ENCODE measurements around the gene ATP1B3. TPM values are rescaled to one million over a fixed set of nuclear protein-coding genes. Genes with fewer than 3 reads are reported as not detected.

Gene ATP1B3
- total RNA-seq, 4 donors from 2014 or later: 120 to 161 (median 140) TPM

DNA sequence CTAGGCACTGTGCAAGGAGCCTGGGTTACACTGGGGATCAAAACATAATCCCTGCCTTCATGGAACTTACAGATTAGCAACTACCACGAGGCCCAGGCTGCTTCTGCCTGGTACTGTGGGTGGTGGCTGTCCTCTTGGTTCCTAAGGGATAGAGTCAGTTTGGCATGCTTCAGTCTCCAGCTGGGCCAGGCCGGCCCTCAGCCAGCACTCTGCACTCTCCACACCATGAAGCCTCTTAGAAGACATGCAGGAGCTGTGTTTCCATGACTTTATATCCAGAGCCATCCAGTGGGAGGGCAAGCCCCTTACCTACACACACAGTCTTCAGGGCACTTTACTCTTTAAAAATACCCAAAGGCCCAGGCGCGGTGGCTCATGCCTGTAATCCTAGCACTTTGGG is 54.4 kb downstream of the ATP1B3 start:
- no peak for TF ChIP-seq POLR2A (IDR thresholded peaks at IDR 0.05)
- TF ChIP-seq CTCF (IDR thresholded peaks at IDR 0.05): no peak
- no peak overlapping the region for H3K4me3 ChIP-seq (ENCODE audit: low read depth, poor library complexity, severe bottlenecking)
- DNase-seq (ENCODE audit: low spot score in 2 of 2): peak in 1 of 2 donors; percentile 7
- intact Hi-C loops (cut with DNase I; ENCODE audit: low total_unique reads): no loop called here
- 79 to 82% methylated on average over 4 of the region's 4 CpGs for WGBS, 2 donors

DNA sequence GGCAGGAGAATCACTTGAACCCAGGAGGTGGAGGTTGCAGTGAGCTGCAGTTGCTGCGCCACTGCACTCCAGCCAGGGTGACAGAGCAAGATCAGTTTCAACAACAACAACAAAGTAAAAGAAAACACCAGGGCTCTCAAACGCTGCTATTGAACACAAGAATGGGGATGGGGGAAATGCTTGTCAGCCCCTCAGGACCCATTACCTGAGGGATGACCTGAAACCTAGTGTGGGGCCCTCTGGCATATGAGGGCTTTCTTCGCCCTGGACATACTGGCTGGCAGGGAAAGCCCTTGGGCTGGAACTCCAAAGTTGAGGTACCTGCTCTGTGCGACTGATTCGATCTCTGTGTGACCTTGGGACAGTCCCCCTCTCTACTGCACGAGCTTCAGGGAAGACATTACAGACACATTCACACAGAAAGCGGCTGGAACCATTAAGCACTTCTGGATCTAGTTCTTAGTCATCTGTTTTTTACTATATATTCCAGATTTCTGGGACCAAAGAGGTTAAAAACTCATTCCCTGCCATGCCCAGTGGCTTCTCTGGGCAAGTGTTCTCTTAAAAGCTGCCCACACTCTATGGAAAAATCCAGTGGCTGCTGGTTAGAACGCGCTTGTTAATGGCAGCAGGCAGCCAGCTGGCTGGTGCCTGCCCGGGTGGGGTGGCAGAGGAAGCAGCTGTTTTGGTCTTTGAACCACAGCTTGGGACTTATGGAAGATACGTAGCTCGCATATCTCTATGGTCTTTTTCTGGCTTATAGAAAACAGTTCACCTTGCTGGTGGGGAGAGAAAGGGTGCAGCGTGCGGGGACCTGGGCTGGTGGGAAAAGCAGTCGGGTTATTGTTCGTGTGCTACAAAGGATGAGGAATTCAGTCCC is 57.2 kb downstream of the ATP1B3 start:
- DNase-seq (ENCODE audit: low spot score in 2 of 2): peak in 1 of 2 donors; percentile 48
- no peak for TF ChIP-seq POLR2A (IDR thresholded peaks at IDR 0.05)
- no peak for TF ChIP-seq CTCF (IDR thresholded peaks at IDR 0.05)
- intact Hi-C loops (cut with DNase I; ENCODE audit: low total_unique reads): no loop called here
- WGBS, 2 donors: 43 to 49% methylated on average over 16 of the region's 16 CpGs
- H3K4me3 ChIP-seq (ENCODE audit: low read depth, poor library complexity, severe bottlenecking): no peak overlapping the region

DNA sequence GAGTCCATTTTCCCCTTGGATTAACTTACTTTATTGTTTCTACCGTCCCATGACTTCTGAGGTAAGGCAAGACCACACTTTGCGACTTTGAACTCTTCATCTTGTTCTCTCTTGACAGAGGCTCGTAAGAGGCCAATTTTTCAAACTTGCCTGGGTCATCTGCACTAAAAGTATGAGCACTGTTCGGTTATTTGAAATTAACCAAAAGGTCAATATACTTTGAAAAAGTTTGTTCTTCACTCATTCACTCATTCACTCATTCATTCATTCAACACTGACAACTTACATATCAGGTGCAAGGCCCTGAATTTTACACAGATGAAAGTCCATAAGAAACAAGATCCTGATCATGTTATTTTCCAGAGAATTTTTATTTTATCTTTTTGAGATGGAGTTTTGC is 57.9 kb downstream of the ATP1B3 start:
- intact Hi-C loops (cut with DNase I; ENCODE audit: low total_unique reads): no loop called here
- DNase-seq (ENCODE audit: low spot score in 2 of 2): no peak
- no peak overlapping the region for H3K4me3 ChIP-seq (ENCODE audit: low read depth, poor library complexity, severe bottlenecking)
- WGBS, 2 donors: 72 to 73% methylated on average over 4 of the region's 4 CpGs
- TF ChIP-seq CTCF (IDR thresholded peaks at IDR 0.05) (no peak), POLR2A (IDR thresholded peaks at IDR 0.05) (no peak)

DNA sequence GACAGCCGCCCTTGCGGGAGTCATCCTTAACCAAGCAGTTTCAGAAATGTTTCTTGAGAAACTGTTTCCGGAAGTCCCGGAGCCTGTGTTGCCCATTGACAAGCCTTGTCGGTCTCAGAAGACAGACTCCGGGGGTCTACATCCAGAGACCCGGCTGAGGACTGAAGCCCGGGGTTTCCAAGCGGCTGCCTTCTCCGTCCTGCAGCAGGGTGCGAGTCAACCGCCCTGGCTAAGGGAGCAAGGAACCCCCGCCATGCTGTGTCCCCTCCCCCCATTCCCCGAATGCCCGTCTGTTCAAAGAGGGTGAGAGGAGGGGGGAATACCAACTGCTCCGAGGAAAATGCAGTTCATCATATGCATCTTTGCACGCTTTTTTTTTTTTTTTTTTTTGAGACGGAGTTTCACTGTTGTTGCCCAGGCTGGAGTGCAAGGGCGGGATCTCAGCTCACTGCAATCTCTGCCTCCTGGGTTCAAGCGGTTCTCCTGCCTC is 61.6 kb downstream of the ATP1B3 start:
- TF ChIP-seq CTCF (IDR thresholded peaks at IDR 0.05): no peak
- TF ChIP-seq POLR2A (IDR thresholded peaks at IDR 0.05): no peak
- intact Hi-C loops (cut with DNase I; ENCODE audit: low total_unique reads): no loop called here
- H3K4me3 ChIP-seq (ENCODE audit: low read depth, poor library complexity, severe bottlenecking): no peak overlapping the region
- DNase-seq (ENCODE audit: low spot score in 2 of 2): peak in 1 of 2 donors; percentile 70
- 52 to 68% methylated on average over 20 of the region's 20 CpGs for WGBS, 2 donors

DNA sequence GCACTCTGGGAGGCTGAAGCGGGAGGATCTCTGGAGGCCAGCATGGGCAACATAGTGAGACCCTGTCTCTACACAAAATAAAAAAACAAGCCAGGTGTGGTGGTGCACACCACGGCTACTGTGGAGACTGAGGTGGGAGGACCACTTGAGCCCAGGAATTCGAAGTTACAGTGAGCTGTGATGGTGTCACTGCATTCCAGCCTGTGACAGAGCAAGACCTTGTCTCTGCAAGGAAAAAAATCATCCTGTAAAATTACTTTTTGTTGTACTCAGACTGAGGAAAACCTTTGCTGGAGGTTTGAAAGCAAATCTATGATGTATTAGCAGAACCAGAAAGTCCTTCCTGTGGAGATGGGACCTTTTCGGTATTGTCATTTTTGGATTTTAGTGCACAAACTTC is 63.3 kb downstream of the ATP1B3 start:
- 61 to 63% methylated on average over 4 of the region's 4 CpGs for WGBS, 2 donors
- no peak overlapping the region for H3K4me3 ChIP-seq (ENCODE audit: low read depth, poor library complexity, severe bottlenecking)
- no peak for TF ChIP-seq CTCF (IDR thresholded peaks at IDR 0.05)
- TF ChIP-seq POLR2A (IDR thresholded peaks at IDR 0.05): no peak
- peak in 1 of 2 donors; percentile 54 for DNase-seq (ENCODE audit: low spot score in 2 of 2)
- intact Hi-C loops (cut with DNase I; ENCODE audit: low total_unique reads): no loop called here

All from lower leg skin (tissue), 4 donors.